IgD-negative memory B cell (primary cell): ENCODE data around the gene NLRP10. TPM values are rescaled to one million over a fixed set of nuclear protein-coding genes. Genes with fewer than 3 reads are reported as not detected.
A peak's percentile ranks its signal among the peaks of the same experiment; 100 is the strongest.
"Not testable (repeated sequence)": the region's sequence is repeated elsewhere in the genome, so short reads cannot be mapped to it uniquely, and the experiment has no call there.

ENCODE experiments used
- H3K27ac Mint-ChIP-seq, 3 donors: one replicate each; pipeline ENCODE4 v1.8.0; 2020 to 2022; ENCODE audit warnings: mild to moderate bottlenecking in 3 of 3, mixed read lengths in 3 of 3, moderate library complexity in 1 of 3
- H3K27me3 Mint-ChIP-seq: one replicate; pipeline ENCODE4 v1.8.0; 2021; ENCODE audit warnings: mixed read lengths
- H3K36me3 Mint-ChIP-seq: one replicate; pipeline ENCODE4 v1.8.0; 2020; ENCODE audit warnings: mild to moderate bottlenecking, mixed read lengths
- H3K4me1 Mint-ChIP-seq, 3 donors: one replicate each; pipeline ENCODE4 v1.8.0; 2020 to 2022; ENCODE audit warnings: mixed read lengths in 3 of 3, mild to moderate bottlenecking in 1 of 3
- H3K4me3 Mint-ChIP-seq, 4 donors: one replicate each; pipeline ENCODE4 v1.8.0; 2020 to 2022; ENCODE audit warnings: mild to moderate bottlenecking in 4 of 4, mixed read lengths in 4 of 4, moderate library complexity in 3 of 4
- H3K9me3 Mint-ChIP-seq, 3 donors: one replicate each; pipeline ENCODE4 v1.8.0; 2020 to 2021; ENCODE audit warnings: mixed read lengths in 3 of 3, mild to moderate bottlenecking in 1 of 3
- polyA plus RNA-seq: library from polyadenylated mRNA; unstranded; fragments of 300-500 nt; fragmentation: Illumina TruSeq; gene quantifications from one replicate; pipeline ENCODE4 v1.2.3, GENCODE V29; 2021

The NLRP10 gene, protein sequence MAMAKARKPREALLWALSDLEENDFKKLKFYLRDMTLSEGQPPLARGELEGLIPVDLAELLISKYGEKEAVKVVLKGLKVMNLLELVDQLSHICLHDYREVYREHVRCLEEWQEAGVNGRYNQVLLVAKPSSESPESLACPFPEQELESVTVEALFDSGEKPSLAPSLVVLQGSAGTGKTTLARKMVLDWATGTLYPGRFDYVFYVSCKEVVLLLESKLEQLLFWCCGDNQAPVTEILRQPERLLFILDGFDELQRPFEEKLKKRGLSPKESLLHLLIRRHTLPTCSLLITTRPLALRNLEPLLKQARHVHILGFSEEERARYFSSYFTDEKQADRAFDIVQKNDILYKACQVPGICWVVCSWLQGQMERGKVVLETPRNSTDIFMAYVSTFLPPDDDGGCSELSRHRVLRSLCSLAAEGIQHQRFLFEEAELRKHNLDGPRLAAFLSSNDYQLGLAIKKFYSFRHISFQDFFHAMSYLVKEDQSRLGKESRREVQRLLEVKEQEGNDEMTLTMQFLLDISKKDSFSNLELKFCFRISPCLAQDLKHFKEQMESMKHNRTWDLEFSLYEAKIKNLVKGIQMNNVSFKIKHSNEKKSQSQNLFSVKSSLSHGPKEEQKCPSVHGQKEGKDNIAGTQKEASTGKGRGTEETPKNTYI
- polyA plus RNA-seq, result not detected

- Mint-ChIP-seq H3K4me1 (peaks cover 0 to 2% (median 0%) of the 10 kb centered on the region in 3 donors), H3K4me3 (no peak within 1 kb of the TSS), H3K9me3 (no peaks in the 10 kb centered on the region), H3K27me3 (peaks cover 13% of the 10 kb centered on the region), H3K36me3 (no peaks in the 10 kb centered on the region), H3K27ac (no peak within 1 kb of the TSS)
These were observed at the start of gene NLRP10 for GRCh38 chr11:7965386-7965785. TSS of gene NLRP10 (minus strand) at chr11:7965447. CDS start at chr11:7963495, 1,952 bp downstream.

DNA sequence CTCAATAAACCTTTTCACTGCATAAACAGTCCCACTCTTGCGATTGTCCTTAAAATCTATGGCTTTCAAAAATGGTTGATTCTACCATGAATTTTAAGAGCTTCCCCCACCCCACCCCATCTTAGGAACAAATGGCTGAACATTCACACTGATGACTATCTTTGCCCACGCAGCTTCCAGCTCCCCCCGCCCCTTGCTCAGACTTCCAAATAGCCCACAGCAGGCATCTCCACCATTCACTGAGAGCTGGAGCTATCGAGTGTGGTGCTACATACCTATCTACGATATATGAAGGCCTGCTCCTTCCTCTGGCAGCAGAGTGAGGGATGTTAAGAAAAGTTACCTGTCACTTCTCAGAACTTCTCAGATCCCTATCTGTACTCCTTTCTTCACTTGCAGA, 48.6 kb upstream of the NLRP10 start:
- H3K27me3 Mint-ChIP-seq, result peaks cover 22% of the 10 kb centered on the region
- no peaks in the 10 kb centered on the region for H3K9me3 Mint-ChIP-seq
- no peak overlapping the region for H3K27ac Mint-ChIP-seq
- no peaks in the 10 kb centered on the region for H3K36me3 Mint-ChIP-seq
- no peak overlapping the region for H3K4me3 Mint-ChIP-seq
- peaks cover 2 to 4% (median 3%) of the 10 kb centered on the region in 3 donors for H3K4me1 Mint-ChIP-seq

DNA sequence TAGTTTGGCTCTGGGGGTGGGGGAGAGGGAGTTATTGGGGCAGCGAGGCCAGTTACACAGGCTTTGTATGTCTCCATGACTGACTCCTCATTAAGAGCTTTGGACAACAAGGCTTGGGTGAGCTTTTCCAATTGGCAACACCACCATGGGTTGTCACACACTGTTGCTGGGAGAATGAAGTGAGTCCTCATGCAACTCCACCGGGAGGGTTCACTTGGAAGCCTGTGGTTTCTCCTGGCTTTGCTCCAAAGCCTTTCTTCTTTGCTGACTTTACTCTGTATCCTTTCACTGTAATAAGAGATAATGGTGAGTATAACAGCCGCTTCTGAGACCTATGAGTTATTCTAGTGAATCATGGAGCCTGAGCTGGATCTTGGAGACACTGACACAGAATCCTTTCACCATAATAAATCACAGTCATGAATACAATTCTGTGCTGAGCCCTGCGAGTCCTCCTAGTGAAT, 46.8 kb upstream of the NLRP10 start:
- H3K9me3 Mint-ChIP-seq, result no peaks in the 10 kb centered on the region
- H3K27ac Mint-ChIP-seq, result no peak overlapping the region
- H3K27me3 Mint-ChIP-seq, result peaks cover 13% of the 10 kb centered on the region
- H3K4me1 Mint-ChIP-seq, result no peaks in the 10 kb centered on the region
- H3K4me3 Mint-ChIP-seq, result no peak overlapping the region
- no peaks in the 10 kb centered on the region for H3K36me3 Mint-ChIP-seq

GRCh38 chr11:8011371-8011770, 46.1 kb upstream of the NLRP10 start:
- no peaks in the 10 kb centered on the region for H3K4me1 Mint-ChIP-seq

GRCh38 chr11:8009856-8010255, 44.6 kb upstream of the NLRP10 start:
- H3K4me3 Mint-ChIP-seq, result no peak overlapping the region
- no peak overlapping the region for H3K27ac Mint-ChIP-seq
- no peaks in the 10 kb centered on the region for H3K36me3 Mint-ChIP-seq
- H3K27me3 Mint-ChIP-seq, result peaks cover 5% of the 10 kb centered on the region
- H3K9me3 Mint-ChIP-seq, result no peaks in the 10 kb centered on the region
- H3K4me1 Mint-ChIP-seq, result no peaks in the 10 kb centered on the region

More at GRCh38 chr11:8011371-8011770, 46.1 kb upstream of the NLRP10 start:
- Mint-ChIP-seq H3K27ac (no peak overlapping the region), H3K36me3 (no peaks in the 10 kb centered on the region), H3K27me3 (peaks cover 8% of the 10 kb centered on the region), H3K4me3 (no peak overlapping the region), H3K9me3 (no peaks in the 10 kb centered on the region)

GRCh38 chr11:8008212-8008611, 43.0 kb upstream of the NLRP10 start:
- Mint-ChIP-seq H3K27me3 (peaks cover 3% of the 10 kb centered on the region), H3K36me3 (no peaks in the 10 kb centered on the region), H3K4me3 (no peak overlapping the region), H3K4me1 (no peaks in the 10 kb centered on the region), H3K9me3 (no peaks in the 10 kb centered on the region), H3K27ac (no peak overlapping the region)

DNA sequence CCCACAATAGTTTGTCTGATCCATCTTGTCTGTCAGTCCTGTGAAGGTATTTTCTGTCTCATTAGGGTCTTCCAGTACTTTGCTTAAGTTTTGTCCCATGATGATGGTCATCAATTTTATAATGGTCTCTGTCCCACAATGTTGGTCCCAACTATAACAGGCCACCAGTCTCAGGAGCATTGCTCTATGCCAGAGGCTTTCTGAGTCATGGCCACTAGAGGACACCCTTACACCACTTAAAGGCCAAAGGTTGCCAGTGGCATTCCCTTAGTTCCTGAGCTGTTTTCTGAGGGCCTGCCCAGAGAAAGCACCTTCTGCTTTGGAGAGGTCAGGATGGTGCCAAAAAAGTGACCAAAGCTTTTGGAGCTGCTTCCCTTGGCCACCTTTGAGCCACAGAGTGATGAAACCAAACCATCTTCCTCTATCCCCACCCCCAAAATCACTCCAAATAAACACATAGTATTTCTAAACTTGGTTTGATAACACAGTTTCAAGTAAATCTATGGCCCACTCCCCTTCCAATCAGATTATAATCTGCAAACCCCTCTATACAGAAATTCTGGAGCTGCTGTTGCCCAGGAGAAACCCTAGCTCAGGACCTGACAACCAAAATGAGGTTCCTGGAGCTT, 41.2 kb upstream of the NLRP10 start:
- no peaks in the 10 kb centered on the region for H3K9me3 Mint-ChIP-seq
- H3K4me1 Mint-ChIP-seq, result no peaks in the 10 kb centered on the region
- no peak overlapping the region for H3K4me3 Mint-ChIP-seq
- peaks cover 2% of the 10 kb centered on the region for H3K36me3 Mint-ChIP-seq
- H3K27me3 Mint-ChIP-seq, result peaks cover 3% of the 10 kb centered on the region
- no peak overlapping the region for H3K27ac Mint-ChIP-seq

GRCh38 chr11:8005556-8005955, 40.3 kb upstream of the NLRP10 start:
- H3K9me3 Mint-ChIP-seq, result no peaks in the 10 kb centered on the region
- H3K4me3 Mint-ChIP-seq, result no peak overlapping the region
- no peak overlapping the region for H3K27ac Mint-ChIP-seq
- peaks cover 5% of the 10 kb centered on the region for H3K36me3 Mint-ChIP-seq
- H3K4me1 Mint-ChIP-seq, result no peaks in the 10 kb centered on the region
- H3K27me3 Mint-ChIP-seq, result peaks cover 3% of the 10 kb centered on the region

- Mint-ChIP-seq H3K9me3 (no peaks in the 10 kb centered on the region), H3K27ac (no peak overlapping the region), H3K36me3 (peaks cover 7% of the 10 kb centered on the region), H3K4me1 (no peaks in the 10 kb centered on the region), H3K27me3 (peaks cover 3% of the 10 kb centered on the region), H3K4me3 (no peak overlapping the region)
These were observed 38.8 kb upstream of the NLRP10 start for GRCh38 chr11:8004008-8004407.

DNA sequence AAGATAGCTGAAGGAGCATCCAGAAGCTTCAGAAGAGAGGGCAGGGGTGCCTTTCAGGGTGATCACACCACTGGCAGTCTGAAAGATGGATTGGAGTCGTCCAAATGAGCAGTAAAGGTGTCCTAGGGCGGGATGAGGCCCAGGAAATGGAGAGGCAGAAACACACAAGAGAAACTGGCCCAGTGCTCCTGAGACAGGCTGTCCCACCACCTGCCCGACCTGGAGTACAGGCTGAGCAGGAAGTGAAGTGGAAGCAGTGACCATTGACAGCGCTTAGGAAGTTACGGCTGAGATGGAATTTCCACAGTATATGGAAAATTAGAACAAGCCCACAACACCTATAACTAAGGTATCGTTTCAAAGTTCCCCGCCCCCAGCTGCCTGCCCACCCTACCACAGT, 37.9 kb upstream of the NLRP10 start:
- no peaks in the 10 kb centered on the region for H3K4me1 Mint-ChIP-seq
- peaks cover 3% of the 10 kb centered on the region for H3K27me3 Mint-ChIP-seq
- H3K27ac Mint-ChIP-seq, result no peak overlapping the region
- H3K9me3 Mint-ChIP-seq, result no peaks in the 10 kb centered on the region
- H3K4me3 Mint-ChIP-seq, result no peak overlapping the region
- peaks cover 7% of the 10 kb centered on the region for H3K36me3 Mint-ChIP-seq

GRCh38 chr11:8002676-8003075, 37.4 kb upstream of the NLRP10 start:
- no peak overlapping the region for H3K27ac Mint-ChIP-seq
- no peaks in the 10 kb centered on the region for H3K9me3 Mint-ChIP-seq
- H3K36me3 Mint-ChIP-seq, result peaks cover 7% of the 10 kb centered on the region
- no peaks in the 10 kb centered on the region for H3K4me1 Mint-ChIP-seq
- no peak overlapping the region for H3K4me3 Mint-ChIP-seq
- no peaks in the 10 kb centered on the region for H3K27me3 Mint-ChIP-seq

DNA sequence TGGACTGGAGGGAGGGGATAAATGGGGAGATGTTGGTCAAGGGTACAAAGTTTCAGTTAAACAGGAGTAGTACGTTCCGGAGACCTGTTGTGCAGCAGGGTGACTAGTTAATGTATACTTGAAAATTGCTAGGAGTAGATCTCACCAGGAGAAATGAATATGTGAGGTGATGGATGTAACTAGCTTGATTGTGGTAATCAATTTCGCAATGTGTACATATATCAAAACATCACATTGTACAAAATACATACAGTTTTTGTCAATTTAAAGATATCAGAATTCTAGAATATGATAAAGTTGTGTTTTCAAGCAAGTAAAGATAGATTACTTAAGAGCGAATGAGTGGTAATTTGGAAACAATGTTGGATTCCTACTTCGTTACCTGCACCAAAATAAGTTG, 35.1 kb upstream of the NLRP10 start:
- no peak overlapping the region for H3K4me3 Mint-ChIP-seq
- no peaks in the 10 kb centered on the region for H3K9me3 Mint-ChIP-seq
- H3K27ac Mint-ChIP-seq, result no peak overlapping the region
- no peaks in the 10 kb centered on the region for H3K27me3 Mint-ChIP-seq
- no peaks in the 10 kb centered on the region for H3K4me1 Mint-ChIP-seq
- H3K36me3 Mint-ChIP-seq, result peaks cover 11% of the 10 kb centered on the region

GRCh38 chr11:7999795-8000194, 34.5 kb upstream of the NLRP10 start:
- no peaks in the 10 kb centered on the region for H3K27me3 Mint-ChIP-seq
- no peak overlapping the region for H3K27ac Mint-ChIP-seq
- no peaks in the 10 kb centered on the region for H3K9me3 Mint-ChIP-seq
- H3K36me3 Mint-ChIP-seq, result peaks cover 13% of the 10 kb centered on the region
- H3K4me1 Mint-ChIP-seq, result no peaks in the 10 kb centered on the region
- no peak overlapping the region for H3K4me3 Mint-ChIP-seq

- H3K9me3 Mint-ChIP-seq, result no peaks in the 10 kb centered on the region
- H3K4me3 Mint-ChIP-seq, result no peak overlapping the region
- H3K36me3 Mint-ChIP-seq, result peaks cover 6% of the 10 kb centered on the region
- peak overlapping the region in 1 of 3 donors; percentile 34 for H3K27ac Mint-ChIP-seq
- H3K27me3 Mint-ChIP-seq, result no peaks in the 10 kb centered on the region
- H3K4me1 Mint-ChIP-seq, result peaks cover 4 to 10% (median 8%) of the 10 kb centered on the region in 3 donors
These were observed 29.5 kb upstream of the NLRP10 start for GRCh38 chr11:7994581-7995278.

GRCh38 chr11:7987560-7987883, 22.3 kb upstream of the NLRP10 start:
- Mint-ChIP-seq H3K4me1 (peaks cover 15 to 37% (median 21%) of the 10 kb centered on the region in 3 donors), H3K27ac (peak overlapping the region; percentile 67 to 96 (median 95)), H3K4me3 (peak overlapping the region; percentile 88 to 94 (median 92))
- not testable (repeated sequence) for H3K36me3 Mint-ChIP-seq, H3K9me3 Mint-ChIP-seq, H3K27me3 Mint-ChIP-seq
